Glutamatergic neuron (in vitro differentiated cells): Measurements from ENCODE around the gene LTK. TPM values are rescaled to one million over a fixed set of nuclear protein-coding genes. Genes with fewer than 3 reads are reported as not detected.

ENCODE experiments used
- DNase-seq: peaks from one replicate; pipeline ENCODE4 v3.0.0; 2022
- H3K27ac Mint-ChIP-seq: one replicate; pipeline ENCODE4 v1.8.0; 2020; ENCODE audit warnings: mild to moderate bottlenecking, mixed read lengths, inconsistent platforms; ENCODE audit not compliant: unreplicated experiment
- H3K27me3 Mint-ChIP-seq: one replicate; pipeline ENCODE4 v1.8.0; 2020; ENCODE audit warnings: mild to moderate bottlenecking, moderate library complexity, mixed read lengths, inconsistent platforms; ENCODE audit not compliant: unreplicated experiment
- H3K36me3 Mint-ChIP-seq: one replicate; pipeline ENCODE4 v1.8.0; 2020; ENCODE audit warnings: mild to moderate bottlenecking, mixed read lengths, inconsistent platforms; ENCODE audit not compliant: unreplicated experiment
- H3K4me1 Mint-ChIP-seq: one replicate; pipeline ENCODE4 v1.8.0; 2020; ENCODE audit warnings: mild to moderate bottlenecking, low read depth, mixed read lengths, inconsistent platforms; ENCODE audit not compliant: unreplicated experiment
- H3K4me3 Mint-ChIP-seq: one replicate; pipeline ENCODE4 v1.8.0; 2020; ENCODE audit warnings: mild to moderate bottlenecking, mixed read lengths, inconsistent platforms; ENCODE audit not compliant: unreplicated experiment
- H3K9me3 Mint-ChIP-seq: one replicate; pipeline ENCODE4 v1.8.0; 2020; ENCODE audit warnings: mild to moderate bottlenecking, moderate library complexity, mixed read lengths, inconsistent platforms; ENCODE audit not compliant: unreplicated experiment
- total RNA-seq: library from RNA; stranded (reverse); fragmentation: NEBNext Ultra II Directional; extraction: Animal tissue kit (Norgen Biotek cat#: 25700); gene quantifications from one replicate; pipeline ENCODE4 v1.2.1, GENCODE V29; 2021; ENCODE audit not compliant: unreplicated experiment
- TF ChIP-seq, protein P1 (sequence below): fragments of 200-600 bp; sonication (generic); IDR thresholded peaks from one replicate; pipeline ENCODE4 v1.5.0; 2021; ENCODE audit not compliant: partially characterized antibody, unreplicated experiment

LTK gene
- total RNA-seq, 1 donor from 2014 or later, result 3.2 TPM

DNA sequence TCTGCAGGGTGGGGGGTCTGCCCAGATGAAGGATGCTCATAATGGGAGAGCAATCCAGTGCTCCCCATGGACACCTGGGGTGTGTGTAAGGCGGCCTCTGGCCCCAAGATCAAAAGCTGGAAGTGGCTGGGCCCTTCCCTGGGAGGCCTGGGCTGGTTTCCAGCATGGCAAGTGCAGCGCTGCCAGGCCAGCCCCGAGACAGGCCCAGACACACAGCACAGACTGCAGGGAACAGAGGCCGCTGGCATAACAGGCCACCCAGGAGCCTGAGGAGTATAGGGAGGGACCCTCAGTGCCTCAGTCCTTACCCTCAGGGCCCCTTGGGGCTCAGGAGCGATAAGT lies 10.0 kb downstream of the LTK start:
- Mint-ChIP-seq H3K4me3 (peak overlapping the region; percentile 49), H3K4me1 (no peaks in the 10 kb centered on the region), H3K27me3 (peaks cover 32% of the 10 kb centered on the region), H3K9me3 (peaks cover 9% of the 10 kb centered on the region), H3K27ac (no peak overlapping the region), H3K36me3 (no peaks in the 10 kb centered on the region)
- DNase-seq, result no peak
- TF ChIP-seq, protein P1, sequence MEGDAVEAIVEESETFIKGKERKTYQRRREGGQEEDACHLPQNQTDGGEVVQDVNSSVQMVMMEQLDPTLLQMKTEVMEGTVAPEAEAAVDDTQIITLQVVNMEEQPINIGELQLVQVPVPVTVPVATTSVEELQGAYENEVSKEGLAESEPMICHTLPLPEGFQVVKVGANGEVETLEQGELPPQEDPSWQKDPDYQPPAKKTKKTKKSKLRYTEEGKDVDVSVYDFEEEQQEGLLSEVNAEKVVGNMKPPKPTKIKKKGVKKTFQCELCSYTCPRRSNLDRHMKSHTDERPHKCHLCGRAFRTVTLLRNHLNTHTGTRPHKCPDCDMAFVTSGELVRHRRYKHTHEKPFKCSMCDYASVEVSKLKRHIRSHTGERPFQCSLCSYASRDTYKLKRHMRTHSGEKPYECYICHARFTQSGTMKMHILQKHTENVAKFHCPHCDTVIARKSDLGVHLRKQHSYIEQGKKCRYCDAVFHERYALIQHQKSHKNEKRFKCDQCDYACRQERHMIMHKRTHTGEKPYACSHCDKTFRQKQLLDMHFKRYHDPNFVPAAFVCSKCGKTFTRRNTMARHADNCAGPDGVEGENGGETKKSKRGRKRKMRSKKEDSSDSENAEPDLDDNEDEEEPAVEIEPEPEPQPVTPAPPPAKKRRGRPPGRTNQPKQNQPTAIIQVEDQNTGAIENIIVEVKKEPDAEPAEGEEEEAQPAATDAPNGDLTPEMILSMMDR, result no peak

DNA sequence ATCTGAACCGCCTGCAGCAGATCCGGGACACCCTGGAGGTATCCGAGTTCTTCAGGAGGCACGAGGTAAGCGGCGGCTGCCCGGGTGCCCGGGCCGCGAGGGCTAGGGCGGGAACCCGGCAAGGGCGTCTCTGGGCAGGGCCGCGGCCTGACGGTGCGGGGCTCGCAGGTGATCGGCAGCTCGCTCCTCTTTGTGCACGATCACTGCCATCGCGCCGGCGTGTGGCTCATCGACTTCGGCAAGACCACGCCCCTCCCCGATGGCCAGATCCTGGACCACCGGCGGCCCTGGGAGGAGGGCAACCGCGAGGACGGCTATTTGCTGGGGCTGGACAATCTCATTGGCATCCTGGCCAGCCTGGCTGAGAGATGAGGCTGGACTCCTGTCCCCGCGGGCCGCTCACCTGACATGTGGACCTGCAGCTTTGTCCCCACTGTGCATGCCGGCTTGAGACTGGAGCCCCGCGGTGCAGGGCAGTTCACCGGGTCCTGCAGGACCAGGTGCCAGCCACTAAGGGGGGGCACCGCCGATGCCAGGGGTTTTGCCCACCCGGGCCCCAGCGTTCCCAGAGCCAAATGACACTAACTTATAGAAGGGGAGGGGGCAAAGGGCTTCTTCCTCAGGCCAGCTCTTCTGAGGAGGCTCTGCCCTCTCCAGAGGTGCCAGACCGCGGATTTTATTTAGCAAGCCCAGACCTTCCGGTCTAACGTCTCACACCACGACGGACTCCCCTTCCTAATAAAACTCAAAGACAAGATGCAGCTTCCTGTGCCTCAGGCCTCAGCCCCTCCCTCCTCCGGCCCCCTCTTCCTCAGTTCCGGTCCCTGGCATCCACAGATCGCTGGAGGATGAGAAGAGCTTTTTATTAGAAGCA lies 10.6 kb downstream of the LTK start:
- Mint-ChIP-seq H3K4me3 (peak overlapping the region; percentile 49), H3K4me1 (no peaks in the 10 kb centered on the region), H3K9me3 (peaks cover 9% of the 10 kb centered on the region), H3K36me3 (no peaks in the 10 kb centered on the region), H3K27me3 (peaks cover 34% of the 10 kb centered on the region), H3K27ac (no peak overlapping the region)
- peak; percentile 57 for DNase-seq
- TF ChIP-seq, protein P1, result no peak

DNA sequence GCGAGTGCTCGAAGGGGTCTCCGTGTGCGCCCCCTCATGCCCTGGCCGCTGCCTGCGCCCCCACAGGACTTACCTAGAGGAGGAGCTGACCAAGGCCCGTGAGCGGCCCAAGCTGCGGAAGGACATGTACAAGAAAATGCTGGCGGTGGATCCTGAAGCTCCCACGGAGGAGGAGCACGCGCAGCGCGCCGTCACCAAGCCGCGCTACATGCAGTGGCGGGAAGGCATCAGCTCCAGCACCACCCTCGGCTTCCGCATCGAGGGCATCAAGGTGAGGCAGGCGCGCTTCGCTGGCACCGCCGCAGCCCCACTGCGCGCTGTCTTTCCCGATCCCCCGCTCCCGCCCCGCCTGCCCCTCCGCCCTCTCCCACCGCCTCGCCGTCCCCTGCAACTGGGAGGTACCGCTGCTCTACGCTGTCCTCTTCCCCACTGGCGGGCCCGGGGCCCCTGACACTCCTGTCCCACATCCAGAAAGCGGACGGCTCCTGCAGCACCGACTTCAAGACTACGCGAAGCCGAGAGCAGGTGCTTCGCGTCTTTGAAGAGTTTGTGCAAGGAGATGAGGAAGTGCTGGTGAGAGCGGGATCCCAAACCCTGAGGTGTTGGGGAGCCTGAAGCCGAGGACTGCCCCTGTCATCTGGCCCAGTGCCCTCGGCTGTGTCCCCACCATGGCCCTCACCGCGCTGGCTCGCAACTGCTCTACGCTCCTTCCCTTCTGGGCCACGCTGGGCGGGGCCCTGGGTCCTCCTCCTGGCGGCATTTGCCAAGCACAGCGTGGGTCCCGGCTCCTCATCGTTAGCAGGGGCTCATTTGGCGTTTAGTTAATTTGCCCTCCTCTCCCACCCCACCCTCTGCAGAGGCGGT lies 11.5 kb downstream of the LTK start:
- no peaks in the 10 kb centered on the region for H3K36me3 Mint-ChIP-seq
- TF ChIP-seq, protein P1, result no peak
- no peaks in the 10 kb centered on the region for H3K4me1 Mint-ChIP-seq
- H3K27ac Mint-ChIP-seq, result no peak overlapping the region
- H3K9me3 Mint-ChIP-seq, result peaks cover 9% of the 10 kb centered on the region
- H3K27me3 Mint-ChIP-seq, result peaks cover 32% of the 10 kb centered on the region
- DNase-seq, result no peak
- H3K4me3 Mint-ChIP-seq, result peak overlapping the region; percentile 49

DNA sequence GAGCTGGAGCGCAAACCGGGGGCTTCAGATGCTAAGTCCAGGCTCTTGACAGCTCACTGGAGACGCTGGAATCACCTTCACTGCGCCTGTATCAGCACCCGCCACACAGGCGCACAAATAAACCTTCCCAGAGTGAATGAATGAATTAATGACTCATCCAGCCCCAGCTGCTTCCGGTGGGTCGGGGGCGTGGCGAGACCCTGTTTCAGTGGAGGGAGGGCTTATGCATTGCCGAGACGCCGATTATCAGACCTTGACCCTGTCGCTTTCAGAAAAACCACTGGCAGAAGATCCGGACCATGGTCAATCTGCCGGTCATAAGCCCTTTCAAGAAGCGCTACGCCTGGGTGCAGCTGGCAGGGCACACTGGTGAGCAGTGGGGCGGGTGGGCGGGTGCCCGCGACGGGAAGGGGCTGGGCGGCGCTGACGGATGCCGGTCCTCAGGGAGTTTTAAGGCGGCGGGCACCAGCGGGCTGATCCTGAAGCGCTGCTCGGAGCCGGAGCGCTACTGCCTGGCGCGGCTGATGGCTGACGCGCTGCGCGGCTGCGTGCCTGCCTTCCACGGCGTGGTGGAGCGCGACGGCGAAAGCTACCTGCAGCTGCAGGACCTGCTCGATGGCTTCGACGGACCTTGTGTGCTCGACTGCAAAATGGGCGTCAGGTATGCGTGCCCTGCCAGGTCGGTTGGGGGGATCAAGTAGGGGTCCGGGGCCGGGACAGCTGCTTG lies 12.3 kb downstream of the LTK start:
- H3K27ac Mint-ChIP-seq, result no peak overlapping the region
- H3K36me3 Mint-ChIP-seq, result no peaks in the 10 kb centered on the region
- no peaks in the 10 kb centered on the region for H3K4me1 Mint-ChIP-seq
- peaks cover 9% of the 10 kb centered on the region for H3K9me3 Mint-ChIP-seq
- H3K27me3 Mint-ChIP-seq, result peaks cover 39% of the 10 kb centered on the region
- DNase-seq, result peak; percentile 65
- H3K4me3 Mint-ChIP-seq, result peak overlapping the region; percentile 60
- TF ChIP-seq, protein P1, result no peak
